Smooth muscle cell (in vitro differentiated cells): ENCODE measurements around the gene EGFLAM. TPM values are rescaled to one million over a fixed set of nuclear protein-coding genes. Genes with fewer than 3 reads are reported as not detected.

Source experiments
- DNase-seq: peaks from one replicate; lab custom pipeline; 2025; ENCODE audit not compliant: unreplicated experiment; lab: John Stamatoyannopoulos, UW
- H2AFZ ChIP-seq: fragments of 200-600 bp; sonication (generic); 2 replicates; pipeline ENCODE4 v1.6.0; 2016; ENCODE audit warnings: antibody characterized with exemption, low read depth, mild to moderate bottlenecking
- H3F3A ChIP-seq: fragments of 200-600 bp; sonication (generic); 2 replicates; pipeline ENCODE4 v1.6.0; 2017; ENCODE audit warnings: antibody characterized with exemption, low read depth
- H3K27ac ChIP-seq: fragments of 200-600 bp; sonication (generic); 2 replicates; pipeline ENCODE4 v1.5.1; 2016; ENCODE audit warnings: low read depth, mild to moderate bottlenecking
- H3K27me3 ChIP-seq: fragments of 200-600 bp; sonication (generic); 2 replicates; pipeline ENCODE4 v1.6.1; 2016; ENCODE audit warnings: low read depth, mild to moderate bottlenecking
- H3K36me3 ChIP-seq: fragments of 200-600 bp; sonication (generic); 2 replicates; pipeline ENCODE4 v1.5.1; 2016; ENCODE audit warnings: low read depth
- H3K4me1 ChIP-seq: fragments of 200-600 bp; sonication (generic); 2 replicates; pipeline ENCODE4 v1.5.1; 2016; ENCODE audit warnings: low read depth
- H3K4me2 ChIP-seq: fragments of 200-600 bp; sonication (generic); 2 replicates; pipeline ENCODE4 v1.6.0; 2016; ENCODE audit warnings: mild to moderate bottlenecking
- H3K4me3 ChIP-seq: fragments of 200-600 bp; sonication (generic); 2 replicates; pipeline ENCODE4 v1.5.1; 2016; ENCODE audit warnings: mild to moderate bottlenecking
- H3K79me2 ChIP-seq: fragments of 200-600 bp; sonication (generic); 2 replicates; pipeline ENCODE4 v1.6.0; 2016; ENCODE audit warnings: low read depth, mild to moderate bottlenecking
- H3K9ac ChIP-seq: fragments of 200-600 bp; sonication (generic); 2 replicates; pipeline ENCODE4 v1.6.0; 2016; ENCODE audit warnings: low read depth
- H3K9me3 ChIP-seq: fragments of 200-600 bp; sonication (generic); replicated peaks from 2 replicates; pipeline ENCODE4 v1.5.1; 2016; ENCODE audit warnings: low read depth
- H4K20me1 ChIP-seq: fragments of 200-600 bp; sonication (generic); 2 replicates; pipeline ENCODE4 v1.6.0; 2016; ENCODE audit warnings: low read depth
- WGBS: methylation state at CpG from one replicate; pipeline ENCODE4 v1.1.7; 2016; ENCODE audit warnings: low lambda C conversion rate; 5-methylcytosine and 5-hydroxymethylcytosine counted together
- polyA plus RNA-seq: library from polyadenylated mRNA; unstranded; fragments of >200 nt; fragmentation: Nextera tagmentation; extraction: Ambion mirVana; gene quantifications from 2 replicates; pipeline ENCODE4 v1.2.1, GENCODE V29; 2016
- total RNA-seq: library from RNA; depleted of rRNA; stranded (reverse); fragments of >200 nt; gene quantifications from 2 replicates; pipeline ENCODE4 v1.2.3, GENCODE V29; 2014
- TF ChIP-seq, protein P1 (sequence below): fragments of 200-600 bp; sonication (generic); IDR thresholded peaks from 2 replicates; pipeline ENCODE4 v1.5.1; 2017; ENCODE audit warnings: borderline replicate concordance, mild to moderate bottlenecking, antibody characterized with exemption; ENCODE audit not compliant: insufficient read depth, poor library complexity, severe bottlenecking

The EGFLAM gene
- total and polyA plus RNA-seq, 2 experiments from 2014 or later: 103 to 194 TPM

DNA sequence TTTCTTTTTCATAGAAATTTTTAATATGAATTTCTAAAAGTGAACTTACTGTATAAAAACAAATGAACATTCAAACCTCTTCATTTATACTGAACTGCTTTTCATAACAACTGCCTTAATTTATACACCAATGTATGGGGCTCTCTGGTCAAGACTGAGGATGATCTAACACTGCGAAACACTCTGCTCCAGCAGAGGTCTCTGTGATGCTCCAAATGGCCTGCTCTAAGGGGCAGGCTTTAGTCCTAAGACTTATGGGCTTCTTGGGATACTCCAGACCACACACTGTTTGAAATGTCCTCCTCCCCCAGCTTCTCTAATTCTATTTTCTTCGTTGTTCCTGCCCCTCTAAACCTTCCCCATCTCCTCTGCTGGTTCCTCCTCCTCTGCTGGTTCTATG lies 239.6 kb downstream of the EGFLAM start:
- DNase-seq: no peak
- 84% methylated on average over 2 of the region's 2 CpGs for WGBS
- TF ChIP-seq, protein P1, sequence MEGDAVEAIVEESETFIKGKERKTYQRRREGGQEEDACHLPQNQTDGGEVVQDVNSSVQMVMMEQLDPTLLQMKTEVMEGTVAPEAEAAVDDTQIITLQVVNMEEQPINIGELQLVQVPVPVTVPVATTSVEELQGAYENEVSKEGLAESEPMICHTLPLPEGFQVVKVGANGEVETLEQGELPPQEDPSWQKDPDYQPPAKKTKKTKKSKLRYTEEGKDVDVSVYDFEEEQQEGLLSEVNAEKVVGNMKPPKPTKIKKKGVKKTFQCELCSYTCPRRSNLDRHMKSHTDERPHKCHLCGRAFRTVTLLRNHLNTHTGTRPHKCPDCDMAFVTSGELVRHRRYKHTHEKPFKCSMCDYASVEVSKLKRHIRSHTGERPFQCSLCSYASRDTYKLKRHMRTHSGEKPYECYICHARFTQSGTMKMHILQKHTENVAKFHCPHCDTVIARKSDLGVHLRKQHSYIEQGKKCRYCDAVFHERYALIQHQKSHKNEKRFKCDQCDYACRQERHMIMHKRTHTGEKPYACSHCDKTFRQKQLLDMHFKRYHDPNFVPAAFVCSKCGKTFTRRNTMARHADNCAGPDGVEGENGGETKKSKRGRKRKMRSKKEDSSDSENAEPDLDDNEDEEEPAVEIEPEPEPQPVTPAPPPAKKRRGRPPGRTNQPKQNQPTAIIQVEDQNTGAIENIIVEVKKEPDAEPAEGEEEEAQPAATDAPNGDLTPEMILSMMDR: no peak
- Histone ChIP-seq H3K27me3 (no peaks in the 10 kb centered on the region), H3K4me2 (no peak overlapping the region), H4K20me1 (no peaks in the 10 kb centered on the region), H3K9ac (no peak overlapping the region), H3K79me2 (no peaks in the 10 kb centered on the region), H3F3A (no peaks in the 10 kb centered on the region), H3K27ac (no peak overlapping the region), H3K9me3 (no peaks in the 10 kb centered on the region), H2AFZ (no peak overlapping the region), H3K36me3 (peaks cover 3% of the 10 kb centered on the region), H3K4me3 (no peak overlapping the region), H3K4me1 (peaks cover 5% of the 10 kb centered on the region)

DNA sequence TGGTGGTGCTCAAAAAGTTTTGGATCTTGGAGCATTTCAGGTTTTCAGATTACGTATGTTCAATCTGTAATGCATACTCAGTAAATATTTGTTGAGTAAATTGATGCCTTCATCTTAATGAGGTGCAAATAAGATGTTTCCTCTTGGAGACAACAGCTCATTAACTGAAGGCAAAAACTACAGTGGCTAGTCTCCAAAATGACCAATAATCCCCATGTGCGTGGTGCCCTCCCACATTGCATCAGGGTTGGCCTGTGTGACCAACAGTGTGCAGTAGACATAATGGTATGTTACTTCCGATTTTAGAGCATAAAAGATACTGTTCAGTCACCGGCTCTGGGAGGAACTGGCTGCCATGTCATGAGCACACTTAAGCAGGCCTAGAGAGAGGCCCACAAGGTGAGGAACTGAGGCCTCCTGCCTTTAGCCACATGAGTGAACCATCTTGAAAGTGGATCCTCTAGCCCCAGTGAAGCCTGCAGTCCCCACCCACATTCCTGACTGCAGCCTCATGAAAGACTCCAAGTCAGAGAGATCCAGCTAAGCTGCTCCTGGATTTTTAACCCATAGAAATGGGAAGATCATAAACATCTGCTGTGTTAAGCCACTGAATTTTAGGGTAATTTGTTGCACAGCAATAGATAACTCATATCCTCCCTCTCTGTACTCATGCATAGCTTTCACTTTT lies 242.4 kb downstream of the EGFLAM start:
- Histone ChIP-seq H3K9ac (no peak overlapping the region), H3K4me3 (no peak overlapping the region), H3K27ac (no peak overlapping the region), H3F3A (no peaks in the 10 kb centered on the region), H4K20me1 (no peaks in the 10 kb centered on the region), H3K4me1 (peaks cover 5% of the 10 kb centered on the region), H2AFZ (no peak overlapping the region), H3K27me3 (no peaks in the 10 kb centered on the region), H3K9me3 (no peaks in the 10 kb centered on the region), H3K4me2 (no peak overlapping the region), H3K36me3 (peaks cover 3% of the 10 kb centered on the region), H3K79me2 (no peaks in the 10 kb centered on the region)
- DNase-seq: no peak
- 73% methylated on average over 4 of the region's 4 CpGs for WGBS
- TF ChIP-seq, protein P1: no peak

DNA sequence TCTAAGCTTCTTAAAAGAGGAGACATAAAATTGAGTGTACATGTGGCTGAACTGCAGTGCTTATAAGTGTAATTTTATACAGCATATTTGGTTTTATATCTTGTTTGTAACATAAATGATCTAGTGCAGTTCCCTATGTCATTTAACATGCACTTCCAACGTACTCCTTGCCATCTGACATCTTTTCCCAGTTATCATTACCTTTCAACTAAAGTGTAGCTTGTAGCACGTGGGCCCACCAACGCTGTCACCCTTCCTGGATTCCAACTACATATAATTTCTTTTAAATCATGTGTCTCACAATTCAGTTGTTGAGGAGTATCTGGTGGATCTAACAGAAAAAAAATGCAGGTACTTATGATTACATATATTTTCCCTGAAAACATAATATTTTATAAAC lies 247.9 kb downstream of the EGFLAM start:
- Histone ChIP-seq H4K20me1 (no peaks in the 10 kb centered on the region), H3K79me2 (no peaks in the 10 kb centered on the region), H3K27me3 (no peaks in the 10 kb centered on the region), H3K9me3 (no peaks in the 10 kb centered on the region), H3F3A (no peaks in the 10 kb centered on the region), H3K9ac (no peak overlapping the region), H3K36me3 (no peaks in the 10 kb centered on the region), H3K27ac (no peak overlapping the region), H2AFZ (no peak overlapping the region), H3K4me3 (no peak overlapping the region), H3K4me1 (no peaks in the 10 kb centered on the region), H3K4me2 (no peak overlapping the region)
- DNase-seq: no peak
- 92% methylated on average over 3 of the region's 3 CpGs for WGBS
- TF ChIP-seq, protein P1: no peak

DNA sequence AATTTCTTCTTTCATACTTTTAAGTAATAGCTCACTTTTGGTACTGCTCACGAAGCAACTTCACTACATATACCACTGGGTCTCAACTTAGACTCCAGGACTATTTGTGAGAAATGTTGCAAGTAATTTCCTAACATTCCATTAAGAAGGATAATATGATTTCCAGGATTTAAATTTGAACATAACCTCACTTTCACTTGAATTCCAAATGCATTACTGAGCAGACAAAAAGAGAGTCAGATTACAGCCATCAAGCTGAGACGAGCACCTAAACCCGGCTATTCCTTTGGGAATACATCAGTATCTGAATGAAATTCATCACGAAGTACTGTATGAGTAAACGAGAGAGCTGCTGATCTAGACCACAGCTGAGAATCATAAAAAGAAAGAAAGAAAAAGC lies 250.8 kb downstream of the EGFLAM start:
- H2AFZ ChIP-seq: no peak overlapping the region
- H3K27me3 ChIP-seq: no peaks in the 10 kb centered on the region
- H3F3A ChIP-seq: no peaks in the 10 kb centered on the region
- TF ChIP-seq, protein P1: no peak
- no peaks in the 10 kb centered on the region for H3K4me1 ChIP-seq
- peak overlapping the region; percentile 18 for H3K27ac ChIP-seq
- H3K9me3 ChIP-seq: no peaks in the 10 kb centered on the region
- peak overlapping the region; percentile 1 for H3K4me2 ChIP-seq
- H3K36me3 ChIP-seq: no peaks in the 10 kb centered on the region
- DNase-seq: no peak
- H3K4me3 ChIP-seq: no peak overlapping the region
- no peaks in the 10 kb centered on the region for H4K20me1 ChIP-seq
- 49% methylated on average over 5 of the region's 5 CpGs for WGBS
- no peak overlapping the region for H3K9ac ChIP-seq
- peaks cover 2% of the 10 kb centered on the region for H3K79me2 ChIP-seq
